ENCODE measurements around the gene TEAD1. TPM values are rescaled to one million over a fixed set of nuclear protein-coding genes. Genes with fewer than 3 reads are reported as not detected.
A peak's percentile ranks its signal among the peaks of the same experiment; 100 is the strongest.

TEAD1 gene
- total and polyA plus RNA-seq, 4 donors, result 9.1 to 38.4 (median 10.7) TPM

- no peak overlapping the region for H3K4me3 ChIP-seq (ENCODE audit: low read depth in 1 of 3, low read length in 3 of 3)
- H3K27ac ChIP-seq (ENCODE audit: low read depth in 1 of 2, low read length in 2 of 2), result no peak overlapping the region
- DNase-seq (ENCODE audit: low spot score), result no peak
- TF ChIP-seq ZBTB33 (IDR thresholded peaks at IDR 0.05), result no peak
- TF ChIP-seq, protein P1, sequence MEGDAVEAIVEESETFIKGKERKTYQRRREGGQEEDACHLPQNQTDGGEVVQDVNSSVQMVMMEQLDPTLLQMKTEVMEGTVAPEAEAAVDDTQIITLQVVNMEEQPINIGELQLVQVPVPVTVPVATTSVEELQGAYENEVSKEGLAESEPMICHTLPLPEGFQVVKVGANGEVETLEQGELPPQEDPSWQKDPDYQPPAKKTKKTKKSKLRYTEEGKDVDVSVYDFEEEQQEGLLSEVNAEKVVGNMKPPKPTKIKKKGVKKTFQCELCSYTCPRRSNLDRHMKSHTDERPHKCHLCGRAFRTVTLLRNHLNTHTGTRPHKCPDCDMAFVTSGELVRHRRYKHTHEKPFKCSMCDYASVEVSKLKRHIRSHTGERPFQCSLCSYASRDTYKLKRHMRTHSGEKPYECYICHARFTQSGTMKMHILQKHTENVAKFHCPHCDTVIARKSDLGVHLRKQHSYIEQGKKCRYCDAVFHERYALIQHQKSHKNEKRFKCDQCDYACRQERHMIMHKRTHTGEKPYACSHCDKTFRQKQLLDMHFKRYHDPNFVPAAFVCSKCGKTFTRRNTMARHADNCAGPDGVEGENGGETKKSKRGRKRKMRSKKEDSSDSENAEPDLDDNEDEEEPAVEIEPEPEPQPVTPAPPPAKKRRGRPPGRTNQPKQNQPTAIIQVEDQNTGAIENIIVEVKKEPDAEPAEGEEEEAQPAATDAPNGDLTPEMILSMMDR (IDR thresholded peaks at IDR 0.05; ENCODE audit: low read depth, low read length, missing input control), result no peak
- no peak for TF ChIP-seq FOXA1 (IDR thresholded peaks at IDR 0.05)
- TF ChIP-seq YY1 (IDR thresholded peaks at IDR 0.05), result no peak
- TF ChIP-seq HNF4A (conservative IDR thresholded peaks at IDR 0.05), result peak in 1 of 2 donors; percentile 2
- TF ChIP-seq RXRA (IDR thresholded peaks at IDR 0.05), result peak; percentile 11 to 31
- TF ChIP-seq RAD21 (IDR thresholded peaks at IDR 0.05), result no peak
- peak; percentile 17 for TF ChIP-seq REST (IDR thresholded peaks at IDR 0.05)
- no peak for TF ChIP-seq EGR1 (IDR thresholded peaks at IDR 0.05; ENCODE audit: low read depth in 2 of 2)
- TF ChIP-seq TAF1 (conservative IDR thresholded peaks at IDR 0.05), result no peak
- TF ChIP-seq GABPA (IDR thresholded peaks at IDR 0.05 in 1 of 2, conservative IDR thresholded peaks at IDR 0.05 in 1 of 2), result no peak
- no peak for TF ChIP-seq FOXA2 (IDR thresholded peaks at IDR 0.05)
- no peak for TF ChIP-seq ATF3 (IDR thresholded peaks at IDR 0.05)
- no peaks in the 10 kb centered on the region for H3K27me3 ChIP-seq (ENCODE audit: control insufficient read depth in 4 of 4, insufficient read depth in 4 of 4, low read length in 3 of 4)
- 73% methylated on average over 10 of the region's 10 CpGs for WGBS
- peaks cover 0 to 2% (median 0%) of the 10 kb centered on the region in 4 donors for H3K36me3 ChIP-seq (ENCODE audit: control insufficient read depth in 4 of 4, insufficient read depth in 3 of 4, low read depth in 1 of 4, low read length in 3 of 4)
- H3K9me3 ChIP-seq (ENCODE audit: control insufficient read depth in 4 of 4, low read length in 3 of 4), result no peaks in the 10 kb centered on the region
- peak overlapping the region in 1 of 2 donors; percentile 10 for H3K9ac ChIP-seq (ENCODE audit: low read depth in 1 of 2, low read length in 2 of 2)
- H3K4me1 ChIP-seq (ENCODE audit: control insufficient read depth in 4 of 4, insufficient read depth in 4 of 4, low read length in 3 of 4), result peaks cover 8 to 33% (median 13%) of the 10 kb centered on the region in 4 donors
Measured at GRCh38 chr11:12682737-12683500, 8.7 kb downstream of the TEAD1 start.

DNA sequence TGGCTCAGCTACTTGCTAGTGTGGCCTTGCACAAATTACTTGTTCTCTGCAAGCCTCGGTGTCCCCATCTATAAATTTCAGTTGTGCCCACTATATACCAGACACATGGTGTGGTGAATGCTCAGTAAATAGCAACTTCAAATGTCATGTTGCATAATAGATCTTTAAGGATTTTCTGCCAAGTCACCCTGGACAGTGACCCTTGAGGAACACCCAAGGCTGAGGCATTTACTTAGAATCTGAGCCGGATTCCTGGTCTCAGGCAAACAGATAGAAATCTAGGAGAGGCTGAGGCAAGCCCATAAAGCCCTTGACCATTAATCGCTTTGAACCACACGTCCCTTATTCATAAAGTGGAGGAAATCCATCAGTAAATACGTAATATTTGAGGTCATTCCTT is 9.7 kb downstream of the TEAD1 start:
- H3K4me3 ChIP-seq (ENCODE audit: low read depth in 1 of 3, low read length in 3 of 3), result no peak overlapping the region
- 88% methylated on average over 5 of the region's 5 CpGs for WGBS
- DNase-seq (ENCODE audit: low spot score), result no peak
- H3K9me3 ChIP-seq (ENCODE audit: control insufficient read depth in 4 of 4, low read length in 3 of 4), result no peaks in the 10 kb centered on the region
- peaks cover 0 to 2% (median 0%) of the 10 kb centered on the region in 4 donors for H3K36me3 ChIP-seq (ENCODE audit: control insufficient read depth in 4 of 4, insufficient read depth in 3 of 4, low read depth in 1 of 4, low read length in 3 of 4)
- peaks cover 8 to 36% (median 13%) of the 10 kb centered on the region in 4 donors for H3K4me1 ChIP-seq (ENCODE audit: control insufficient read depth in 4 of 4, insufficient read depth in 4 of 4, low read length in 3 of 4)
- H3K9ac ChIP-seq (ENCODE audit: low read depth in 1 of 2, low read length in 2 of 2), result no peak overlapping the region
- H3K27ac ChIP-seq (ENCODE audit: low read depth in 1 of 2, low read length in 2 of 2), result no peak overlapping the region
- no peaks in the 10 kb centered on the region for H3K27me3 ChIP-seq (ENCODE audit: control insufficient read depth in 4 of 4, insufficient read depth in 4 of 4, low read length in 3 of 4)
- TF ChIP-seq EGR1 (IDR thresholded peaks at IDR 0.05; ENCODE audit: low read depth in 2 of 2) (no peak), FOXA1 (IDR thresholded peaks at IDR 0.05) (no peak), SP1 (IDR thresholded peaks at IDR 0.05) (no peak), FOXA2 (IDR thresholded peaks at IDR 0.05) (no peak), REST (IDR thresholded peaks at IDR 0.05) (no peak), ATF3 (IDR thresholded peaks at IDR 0.05) (no peak), MAX (IDR thresholded peaks at IDR 0.05) (no peak), GABPA (IDR thresholded peaks at IDR 0.05 in 1 of 2, conservative IDR thresholded peaks at IDR 0.05 in 1 of 2) (no peak)
- TF ChIP-seq, protein P1 (IDR thresholded peaks at IDR 0.05; ENCODE audit: low read depth, low read length, missing input control), result no peak

Measured in liver (tissue), 9 donors.